HepG2 (cell line): ENCODE measurements around the gene KLHL3. TPM values are rescaled to one million over a fixed set of nuclear protein-coding genes. Genes with fewer than 3 reads are reported as not detected.

Experiments
- ATAC-seq: fragments of 200-7000 bp; cut with Tn5 transposase; 3 replicates; pipeline ENCODE4 v1.9.1; 2020; ENCODE audit warnings: mild to moderate bottlenecking, moderate library complexity
- BruUV-seq: library from RNA; stranded (reverse); fragments of 400-500 nt; replicated peaks from 2 replicates; lab custom pipeline; 2021; lab: Mats Ljungman, UMichigan
- CTCF ChIA-PET: fragments of 300-600 bp; formaldehyde crosslinking; extraction: SDS; loops from one replicate; lab custom pipeline; 2021; ENCODE audit warnings: low total read pairs, inconsistent platforms, low intra/inter-chr PET ratio; lab: Yijun Ruan, JAX
- POLR2A ChIA-PET: fragments of 350-600 bp; sonication (Branson Sonifier 250); formaldehyde crosslinking; loops from one replicate; lab custom pipeline; 2020; ENCODE audit warnings: antibody characterized with exemption, inconsistent platforms; lab: Yijun Ruan, JAX
- DNase-seq: peaks from one replicate; pipeline ENCODE4 v3.0.0-alpha.2; 2015; ENCODE audit warnings: low spot score
- FAIRE-seq: peaks from 3 replicates; lab custom pipeline; 2011; peaks lifted over from hg19 to GRCh38; lab: Jason Lieb, UNC
- H2AFZ ChIP-seq: one replicate; pipeline ENCODE4 v1.6.1; 2011; ENCODE audit warnings: low read length, inconsistent platforms
- H3K27ac ChIP-seq: fragments of 300-600 bp; 3 replicates; pipeline ENCODE4 v1.8.0; 2011; ENCODE audit warnings: mixed run types, mild to moderate bottlenecking, mixed read lengths, low read length, inconsistent platforms; ENCODE audit not compliant: insufficient read depth; ENCODE audit errors: extremely low read length
- H3K27me3 ChIP-seq, 2 experiments: fragments of 200-600 bp in 1 of 2; 2 replicates in 1 of 2; 3 replicates in 1 of 2; pipeline versions ENCODE4 v1.6.0 to v1.8.0; 2011; ENCODE audit warnings: low read length in 2 of 2, mild to moderate bottlenecking in 2 of 2, moderate library complexity in 2 of 2, inconsistent platforms in 1 of 2; ENCODE audit not compliant: insufficient read depth in 2 of 2, control insufficient read depth in 1 of 2
- H3K36me3 ChIP-seq, 2 experiments: fragments of 200-600 bp in 1 of 2; replicated peaks in 1 of 2; 2 replicates in 1 of 2; 3 replicates in 1 of 2; pipeline versions ENCODE4 v1.5.1 to v1.8.0; 2011; ENCODE audit warnings: low read length in 2 of 2, inconsistent platforms in 1 of 2; ENCODE audit not compliant: insufficient read depth in 2 of 2, control insufficient read depth in 1 of 2
- H3K4me1 ChIP-seq: 2 replicates; pipeline ENCODE4 v1.5.1; 2012; ENCODE audit warnings: low read length, inconsistent platforms; ENCODE audit not compliant: insufficient read depth
- H3K4me2 ChIP-seq: 2 replicates; pipeline ENCODE4 v1.6.0; 2011; ENCODE audit warnings: low read depth, low read length, inconsistent platforms
- H3K4me3 ChIP-seq, 3 experiments: fragments of 200-600 bp in 1 of 3; sonication (generic), shearing (Covaris generic) in 1 of 3; replicated peaks in 1 of 3; 2 replicates each; pipeline ENCODE4 v1.5.1; 2011 to 2016; ENCODE audit warnings: low read length in 3 of 3, inconsistent platforms in 2 of 3, low read depth in 2 of 3, mild to moderate bottlenecking in 2 of 3, control low read depth in 1 of 3, mixed read lengths in 1 of 3; ENCODE audit not compliant: insufficient read depth in 1 of 3
- H3K79me2 ChIP-seq: one replicate; pipeline ENCODE4 v1.6.1; 2011; ENCODE audit warnings: low read length, inconsistent platforms; ENCODE audit not compliant: insufficient read depth
- H3K9ac ChIP-seq: 2 replicates; pipeline ENCODE4 v1.6.0; 2011; ENCODE audit warnings: mild to moderate bottlenecking, low read depth, low read length, inconsistent platforms; ENCODE audit not compliant: insufficient read depth
- H3K9me3 ChIP-seq: 2 replicates; pipeline ENCODE4 v1.5.1; 2012; ENCODE audit warnings: mild to moderate bottlenecking, low read length
- H4K20me1 ChIP-seq: 2 replicates; pipeline ENCODE4 v1.6.0; 2011; ENCODE audit warnings: inconsistent platforms, mild to moderate bottlenecking, low read length, moderate library complexity; ENCODE audit not compliant: insufficient read depth
- BRD4 ChIP-seq: sonication (generic); formaldehyde crosslinking; IDR thresholded peaks from 2 replicates; pipeline ENCODE4 v1.4.0; 2020; ENCODE audit warnings: missing genetic modification reagents
- MATR3 ChIP-seq: sonication (generic); formaldehyde crosslinking; IDR thresholded peaks from 2 replicates; pipeline ENCODE4 v1.4.0; 2020; ENCODE audit warnings: missing genetic modification reagents
- MEIS2 ChIP-seq: sonication (generic); formaldehyde crosslinking; IDR thresholded peaks from 2 replicates; pipeline ENCODE4 v1.9.0; 2021; ENCODE audit warnings: mild to moderate bottlenecking, missing genetic modification reagents
- MTF2 ChIP-seq: sonication (generic); formaldehyde crosslinking; IDR thresholded peaks from 2 replicates; pipeline ENCODE4 v1.5.0; 2020; ENCODE audit warnings: missing genetic modification reagents, borderline replicate concordance
- MYPOP ChIP-seq: sonication (generic); formaldehyde crosslinking; IDR thresholded peaks from 2 replicates; pipeline ENCODE4 v1.8.1; 2023; ENCODE audit warnings: mild to moderate bottlenecking, moderate library complexity, missing genetic modification reagents
- NFIB ChIP-seq: sonication (generic); formaldehyde crosslinking; IDR thresholded peaks from 2 replicates; pipeline ENCODE4 v1.9.0; 2021; ENCODE audit warnings: missing genetic modification reagents, mild to moderate bottlenecking, borderline replicate concordance
- PRPF4 ChIP-seq: fragments of 200-400 bp; formaldehyde crosslinking; IDR thresholded peaks from 2 replicates; pipeline ENCODE4 v1.6.1; 2016; ENCODE audit warnings: low read length, low read depth; ENCODE audit not compliant: poor library complexity, severe bottlenecking
- TEAD2 ChIP-seq: sonication (generic); formaldehyde crosslinking; IDR thresholded peaks from 2 replicates; pipeline ENCODE4 v1.9.0; 2021; ENCODE audit warnings: missing genetic modification reagents
- TEAD3 ChIP-seq: optimal IDR thresholded peaks from 2 replicates; pipeline ENCODE3; 2016; ENCODE audit warnings: borderline replicate concordance
- ZBTB7B ChIP-seq: sonication (generic); formaldehyde crosslinking; IDR thresholded peaks from 2 replicates; pipeline ENCODE4 v1.4.0; 2020; ENCODE audit warnings: missing genetic modification reagents
- ZNF143 ChIP-seq: sonication (generic); formaldehyde crosslinking; IDR thresholded peaks from 2 replicates; pipeline ENCODE4 v1.4.0; 2020; ENCODE audit warnings: missing genetic modification reagents
- ZNF546 ChIP-seq: sonication (generic); formaldehyde crosslinking; conservative IDR thresholded peaks from 2 replicates; pipeline ENCODE4 v1.8.1; 2023; ENCODE audit warnings: mild to moderate bottlenecking, missing genetic modification reagents
- ZNF557 ChIP-seq: sonication (generic); formaldehyde crosslinking; IDR thresholded peaks from 2 replicates; pipeline ENCODE4 v1.4.0; 2020; ENCODE audit warnings: missing genetic modification reagents
- ZNF629 ChIP-seq: sonication (generic); formaldehyde crosslinking; conservative IDR thresholded peaks from 2 replicates; pipeline ENCODE4 v1.5.0; 2020; ENCODE audit warnings: missing genetic modification reagents
- ZNF678 ChIP-seq: sonication (generic); formaldehyde crosslinking; IDR thresholded peaks from 2 replicates; pipeline ENCODE4 v1.4.0; 2020; ENCODE audit warnings: mild to moderate bottlenecking, missing genetic modification reagents
- WGBS: methylation state at CpG from one replicate; pipeline ENCODE4 v1.1.6; 2017; ENCODE audit warnings: low lambda C conversion rate; 5-methylcytosine and 5-hydroxymethylcytosine counted together
- in situ Hi-C: cut with HindIII; loops from 2 replicates; pipeline ENCODE4 v1.10.0; 2017; ENCODE audit warnings: low pct_unique_long_range_greater_than_20kb; ENCODE audit not compliant: extremely low pct_ligation_motif_present
- intact Hi-C: fragments of 100-400 bp; cut with micrococcal nuclease; formaldehyde crosslinking; loops from one replicate; pipeline ENCODE4 v1.10.0; 2022; ENCODE audit not compliant: unreplicated experiment
- polyA plus RNA-seq, 8 experiments: library from polyadenylated mRNA; depleted of rRNA in 3 of 8; stranded (reverse) in 7 of 8; unstranded in 1 of 8; fragments of >200 nt; fragmentation: Illumina TruSeq in 4 of 8; extraction: Trizol in 4 of 8; gene quantifications; 2 replicates each; pipeline versions ENCODE4 v1.2.1 to v1.2.3, GENCODE V29; 2011 to 2016; ENCODE audit warnings: low read depth in 4 of 8, missing spikeins in 1 of 8, mixed read lengths in 1 of 8; ENCODE audit not compliant: insufficient read depth in 1 of 8
- total RNA-seq, 5 experiments: library from RNA; depleted of rRNA; stranded (reverse); fragments of >200 nt; fragmentation: Illumina TruSeq; extraction: Trizol; gene quantifications; 2 replicates each; pipeline ENCODE4 v1.2.3, GENCODE V29; 2016; ENCODE audit warnings: low read depth in 1 of 5

The KLHL3 gene
- total and polyA plus RNA-seq, 2 of the 13 experiments (the other 11 are each of a cell fraction or from before 2014, with no cell fraction given): 0.02 to 0.08 TPM

- Histone ChIP-seq H3K9me3 (no peaks in the 10 kb centered on the region), H4K20me1 (0 out of 2 replicates have a peak, but pooled peaks cover 3% of the 10 kb centered on the region), H3K27ac (no peak overlapping the region), H3K36me3 (no peaks in the 10 kb centered on the region), H3K4me3 (no peak overlapping the region), H3K79me2 (no peaks in the 10 kb centered on the region), H3K27me3 (peaks cover 0 to 20% of the 10 kb centered on the region in 2 experiments; a peak in 2 of 5 replicates), H3K4me2 (no peak overlapping the region), H3K4me1 (no peaks in the 10 kb centered on the region), H2AFZ (no peak overlapping the region), H3K9ac (no peak overlapping the region)
- CTCF ChIA-PET: no interaction called here
- POLR2A ChIA-PET: no interaction called here
- no TSS peak for BruUV-seq
- WGBS: 0% methylated on average over 4 of the region's 4 CpGs
- no peak for TF ChIP-seq ZNF629 (CRISPR knock-in tag)
- no peak for TF ChIP-seq MYPOP (CRISPR knock-in tag)
- no peak for TF ChIP-seq PRPF4
- no peak for TF ChIP-seq TEAD3 (CRISPR knock-in tag)
- no peak for TF ChIP-seq BRD4 (CRISPR knock-in tag)
- no peak for TF ChIP-seq TEAD2 (CRISPR knock-in tag)
- TF ChIP-seq MATR3: no peak
- TF ChIP-seq ZNF557 (CRISPR knock-in tag): no peak
- TF ChIP-seq MEIS2: no peak
- no peak for TF ChIP-seq ZNF546
- no peak for TF ChIP-seq MTF2
- no peak for TF ChIP-seq ZNF678 (CRISPR knock-in tag)
- TF ChIP-seq NFIB: no peak
- TF ChIP-seq ZBTB7B (CRISPR knock-in tag): no peak
- no peak for TF ChIP-seq ZNF143 (CRISPR knock-in tag)
- no peak for FAIRE-seq
- intact Hi-C loops (no loop called here), in situ Hi-C loops (no loop called here)
- DNase-seq: no peak
- no peak for ATAC-seq
Measured at GRCh38 chr5:137605411-137605810, 130.5 kb downstream of the KLHL3 start.
